Adrenal gland (tissue), 12 donors: ENCODE data around the gene PRELID1. TPM values are rescaled to one million over a fixed set of nuclear protein-coding genes. Genes with fewer than 3 reads are reported as not detected.
A peak's percentile ranks its signal among the peaks of the same experiment; 100 is the strongest.

Experiments
- DNase-seq, 7 donors: peaks; one replicate each; pipeline ENCODE4 v3.0.0-alpha.2; 2019 to 2020
- H3K27ac ChIP-seq, 5 donors: fragments of 200-600 bp; sonication (generic) in 4 of 5; 1 replicate in 3 of 5; 2 replicates in 2 of 5; pipeline versions ENCODE4 v1.5.1 to v1.8.0; 2016 to 2020; ENCODE audit warnings: mild to moderate bottlenecking in 1 of 5
- H3K27me3 ChIP-seq: fragments of 200-600 bp; 2 replicates; pipeline ENCODE4 v1.8.0; 2021
- H3K36me3 ChIP-seq, 2 donors: fragments of 200-600 bp; replicated peaks in 1 of 2; 1 replicate in 1 of 2; 2 replicates in 1 of 2; pipeline versions ENCODE4 v1.5.1 to v1.8.0; 2018 to 2022
- H3K4me1 ChIP-seq, 2 donors: fragments of 200-600 bp; replicated peaks in 1 of 2; 1 replicate in 1 of 2; 2 replicates in 1 of 2; pipeline versions ENCODE4 v1.5.1 to v1.8.0; 2018 to 2021
- H3K4me3 ChIP-seq, 4 donors: fragments of 200-600 bp; sonication (generic) in 3 of 4; one replicate each; pipeline ENCODE4 v1.5.1; 2016 to 2018
- H3K9me3 ChIP-seq, 3 donors: fragments of 200-600 bp; sonication (generic) in 1 of 3; replicated peaks in 1 of 3; 1 replicate in 2 of 3; 2 replicates in 1 of 3; pipeline versions ENCODE4 v1.5.1 to v1.8.0; 2016 to 2021
- POLR2A ChIP-seq, 2 donors: fragments of 450-650 bp; IDR thresholded peaks; one replicate each; pipeline ENCODE4 v1.6.1; 2017; ENCODE audit warnings: antibody characterized with exemption in 2 of 2, mild to moderate bottlenecking in 2 of 2, moderate library complexity in 1 of 2
- WGBS, 4 donors: extraction: QIAGEN DNeasy Blood & Tissue Kit in 2 of 4; methylation state at CpG; one replicate each; pipeline versions ENCODE4 v1.1.5 to v1.1.7; 2013 to 2017; 5-methylcytosine and 5-hydroxymethylcytosine counted together
- intact Hi-C, 2 donors: fragments of 100-400 bp; cut with DNase I; formaldehyde crosslinking; loops; one replicate each; pipeline versions ENCODE4 v1.14.1 to v1.15.0; 2022 to 2023
- polyA plus RNA-seq, 3 donors: library from polyadenylated mRNA; stranded (reverse); fragments of 200-250 nt in 2 of 3; fragments of 350-450 nt in 1 of 3; fragmentation: Illumina TruSeq in 1 of 3; extraction: RNeasy Lipid Tissue Mini Kit (QIAGEN cat#74804) in 1 of 3; gene quantifications; one replicate each; pipeline ENCODE4 v1.2.3, GENCODE V29; 2013 to 2014
- total RNA-seq, 9 donors: library from RNA; depleted of rRNA in 4 of 9; stranded (reverse); fragments of >200 nt in 4 of 9; fragments of 120-200 nt in 1 of 9; fragmentation: NEBNext Ultra II Directional in 1 of 9; extraction: Animal tissue kit (Norgen Biotek cat#: 25700) in 1 of 9; gene quantifications; one replicate each; pipeline versions ENCODE4 v1.1.0 to v1.2.4, GENCODE V29; 2013 to 2023
- TF ChIP-seq, protein P1 (sequence below), 6 experiments: fragments of 450-650 bp in 4 of 6; fragments of 200-600 bp in 2 of 6; sonication (generic) in 1 of 6; IDR thresholded peaks; 1 replicate in 5 of 6; 2 replicates in 1 of 6; pipeline versions ENCODE4 v1.5.1 to v1.8.0; 2016 to 2021; ENCODE audit warnings: antibody characterized with exemption in 6 of 6, mild to moderate bottlenecking in 2 of 6, moderate library complexity in 1 of 6
- donor health status: healthy with polysubstance abuse.
- donor health status: Bipolar disorder and iron deficiency.
- donor health status: DM: yes; HTN: yes; CAD: no.
- donor health status: DM: no; HTN: no; CAD: no.
- donor health status: DM: no; HTN: no; CAD: no.
- donor health status: DM: yes; HTN: yes; CAD: no.

Gene PRELID1
- total and polyA plus RNA-seq, 12 donors = 52.3 to 217 (median 122) TPM

DNA sequence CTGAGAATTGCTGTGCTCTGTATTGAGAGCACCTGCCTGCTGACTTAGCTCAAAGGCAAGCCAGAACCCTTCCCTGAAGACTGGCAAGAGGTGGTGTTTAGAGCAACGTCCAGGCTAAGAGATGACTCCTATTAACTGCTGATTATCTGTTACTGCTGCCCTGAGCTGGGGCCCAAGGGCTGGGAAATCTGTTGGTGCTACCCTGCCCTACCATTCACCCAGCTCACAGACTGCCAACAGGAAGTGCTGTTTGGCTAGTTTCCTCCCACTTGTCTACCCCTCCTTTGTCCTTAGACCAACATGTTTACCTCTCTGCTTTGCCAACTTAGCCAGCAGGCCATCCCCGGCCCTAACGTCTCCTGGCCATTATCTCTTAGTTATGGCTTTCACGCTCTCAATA, 7.0 kb upstream of the PRELID1 start:
- intact Hi-C loops = no loop called here
- no peak overlapping the region for H3K4me3 ChIP-seq

DNA sequence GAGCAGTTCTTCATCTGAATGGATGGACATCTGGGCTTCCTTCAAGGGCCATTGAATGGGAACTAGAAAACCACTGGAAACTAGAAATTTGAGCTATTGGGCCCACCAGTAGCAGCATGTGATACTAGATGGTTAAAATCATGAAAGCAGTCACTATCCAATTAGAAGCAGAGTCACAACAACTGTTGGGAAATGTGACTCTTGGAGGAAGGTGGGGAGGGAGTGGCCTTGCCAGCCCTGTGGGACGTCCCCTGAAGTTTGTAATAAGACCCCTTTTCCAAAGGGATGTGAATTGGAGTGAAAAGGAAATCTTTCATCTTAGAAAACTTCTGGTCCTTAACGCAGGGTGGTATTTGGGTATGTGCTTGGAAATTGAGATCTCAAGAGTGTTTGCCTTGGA, 5.7 kb upstream of the PRELID1 start:
- H3K4me3 ChIP-seq = no peak overlapping the region
- H3K36me3 ChIP-seq = peaks cover 0 to 50% of the 10 kb centered on the region in 2 donors
- H3K4me1 ChIP-seq = peaks cover 12 to 37% of the 10 kb centered on the region in 2 donors
- H3K27ac ChIP-seq = no peak overlapping the region
- intact Hi-C loops = no loop called here
- no peaks in the 10 kb centered on the region for H3K27me3 ChIP-seq
- no peak for DNase-seq
- WGBS, 4 donors = 88 to 95% (median 93%) methylated on average over 2 of the region's 2 CpGs
- TF ChIP-seq, protein P1, sequence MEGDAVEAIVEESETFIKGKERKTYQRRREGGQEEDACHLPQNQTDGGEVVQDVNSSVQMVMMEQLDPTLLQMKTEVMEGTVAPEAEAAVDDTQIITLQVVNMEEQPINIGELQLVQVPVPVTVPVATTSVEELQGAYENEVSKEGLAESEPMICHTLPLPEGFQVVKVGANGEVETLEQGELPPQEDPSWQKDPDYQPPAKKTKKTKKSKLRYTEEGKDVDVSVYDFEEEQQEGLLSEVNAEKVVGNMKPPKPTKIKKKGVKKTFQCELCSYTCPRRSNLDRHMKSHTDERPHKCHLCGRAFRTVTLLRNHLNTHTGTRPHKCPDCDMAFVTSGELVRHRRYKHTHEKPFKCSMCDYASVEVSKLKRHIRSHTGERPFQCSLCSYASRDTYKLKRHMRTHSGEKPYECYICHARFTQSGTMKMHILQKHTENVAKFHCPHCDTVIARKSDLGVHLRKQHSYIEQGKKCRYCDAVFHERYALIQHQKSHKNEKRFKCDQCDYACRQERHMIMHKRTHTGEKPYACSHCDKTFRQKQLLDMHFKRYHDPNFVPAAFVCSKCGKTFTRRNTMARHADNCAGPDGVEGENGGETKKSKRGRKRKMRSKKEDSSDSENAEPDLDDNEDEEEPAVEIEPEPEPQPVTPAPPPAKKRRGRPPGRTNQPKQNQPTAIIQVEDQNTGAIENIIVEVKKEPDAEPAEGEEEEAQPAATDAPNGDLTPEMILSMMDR (IDR thresholded peaks at IDR 0.05) = no peak
- no peak for TF ChIP-seq POLR2A (IDR thresholded peaks at IDR 0.05)
- H3K9me3 ChIP-seq = no peaks in the 10 kb centered on the region

More for the DNA sequence above, 7.0 kb upstream of the PRELID1 start:
- peak overlapping the region in 1 of 5 donors; percentile 3 for H3K27ac ChIP-seq
- TF ChIP-seq, protein P1 (IDR thresholded peaks at IDR 0.05) = no peak
- no peak for TF ChIP-seq POLR2A (IDR thresholded peaks at IDR 0.05)
- DNase-seq = no peak
- 57 to 73% (median 67%) methylated on average over 4 of the region's 4 CpGs for WGBS, 4 donors
- peaks cover 0 to 61% of the 10 kb centered on the region in 2 donors for H3K36me3 ChIP-seq
- no peaks in the 10 kb centered on the region for H3K27me3 ChIP-seq
- H3K4me1 ChIP-seq = peaks cover 8 to 24% of the 10 kb centered on the region in 2 donors
- H3K9me3 ChIP-seq = no peaks in the 10 kb centered on the region

DNA sequence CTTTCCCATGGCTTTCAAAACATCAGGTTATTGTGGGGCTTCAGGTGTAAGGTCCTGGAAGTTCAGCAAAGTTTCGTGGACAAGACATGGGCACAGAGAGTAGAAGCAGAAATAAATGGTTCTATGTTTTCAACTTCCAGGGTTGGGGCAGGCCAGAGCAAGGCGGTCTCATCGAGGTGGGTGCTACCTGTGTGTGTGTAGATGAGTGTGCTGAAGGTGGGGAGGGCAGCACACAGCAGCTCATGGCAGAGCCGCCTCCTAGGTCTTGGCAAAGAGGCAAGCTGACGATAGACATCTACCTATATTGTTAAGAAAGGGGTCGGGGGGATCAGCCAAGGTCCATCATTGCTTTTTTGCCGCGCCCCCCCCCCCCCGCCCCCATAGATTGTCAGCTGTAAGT, 3.9 kb upstream of the PRELID1 start:
- Histone ChIP-seq H3K27ac (peak overlapping the region in 3 of 5 donors; percentile 29 to 81 (median 54)), H3K9me3 (no peaks in the 10 kb centered on the region), H3K4me1 (peaks cover 18 to 42% of the 10 kb centered on the region in 2 donors), H3K36me3 (peaks cover 0 to 32% of the 10 kb centered on the region in 2 donors), H3K27me3 (no peaks in the 10 kb centered on the region), H3K4me3 (no peak overlapping the region)
- no peak for DNase-seq
- TF ChIP-seq, protein P1 (IDR thresholded peaks at IDR 0.05) = no peak
- no peak for TF ChIP-seq POLR2A (IDR thresholded peaks at IDR 0.05)
- intact Hi-C loops = loop anchor here in 1 of 2 donors (10.0 kb wide), 1 partner anchor 165 kb away; the partner anchor contains the start of gene NSD1
- 70 to 79% (median 76%) methylated on average over 9 of the region's 9 CpGs for WGBS, 4 donors

DNA sequence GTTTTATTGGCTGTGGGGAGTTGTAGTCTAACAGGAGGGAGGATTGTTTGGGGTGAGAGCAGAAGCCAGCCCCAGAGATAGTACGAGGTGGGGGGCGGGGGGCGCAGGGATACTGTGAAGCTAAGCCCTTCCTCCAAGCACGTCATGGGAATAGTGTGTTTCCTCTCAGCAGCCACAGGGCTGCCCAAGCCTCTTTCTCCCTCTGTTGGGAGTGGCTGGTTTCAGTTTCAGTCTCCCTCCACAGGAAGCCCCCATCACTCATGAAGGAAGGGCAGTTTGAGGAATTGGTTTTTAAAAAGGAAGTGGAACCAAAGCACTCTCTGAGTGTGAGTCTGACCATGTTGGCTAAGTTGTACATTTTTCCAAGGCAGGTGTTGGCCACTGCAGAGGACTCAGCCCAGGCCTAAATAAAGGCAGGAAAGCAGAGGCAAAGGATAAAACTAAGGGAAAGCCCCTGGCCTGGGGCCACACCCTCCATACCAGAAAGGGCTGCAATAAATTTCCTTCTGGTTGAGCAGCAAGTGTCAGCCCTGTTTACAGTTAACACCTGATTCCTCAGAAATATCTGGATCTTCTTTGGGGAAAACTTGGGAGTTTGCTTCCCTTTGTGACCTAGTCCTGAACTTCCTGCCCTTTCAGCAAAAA, 3.2 kb upstream of the PRELID1 start:
- peaks cover 24 to 49% of the 10 kb centered on the region in 2 donors for H3K4me1 ChIP-seq
- peaks cover 0 to 28% of the 10 kb centered on the region in 2 donors for H3K36me3 ChIP-seq
- H3K4me3 ChIP-seq = no peak overlapping the region
- no peaks in the 10 kb centered on the region for H3K27me3 ChIP-seq
- DNase-seq = peak in 6 of 7 donors; percentile 57 to 81 (median 62)
- no peak for TF ChIP-seq POLR2A (IDR thresholded peaks at IDR 0.05)
- TF ChIP-seq, protein P1 (IDR thresholded peaks at IDR 0.05) = peak in 1 of 6 experiments; percentile 17
- WGBS, 4 donors = 39 to 62% (median 48%) methylated on average over 4 of the region's 4 CpGs
- no peaks in the 10 kb centered on the region for H3K9me3 ChIP-seq
- intact Hi-C loops = loop anchor here in 1 of 2 donors (10.0 kb wide), 1 partner anchor 166 kb away; the partner anchor contains the start of gene NSD1
- peak overlapping the region in 3 of 5 donors; percentile 29 to 81 (median 54) for H3K27ac ChIP-seq
